Aorta (tissue), 5 donors: ENCODE measurements around the gene GJB6. TPM values are rescaled to one million over a fixed set of nuclear protein-coding genes. Genes with fewer than 3 reads are reported as not detected.
A peak's percentile ranks its signal among the peaks of the same experiment; 100 is the strongest.

ENCODE experiments used
- ATAC-seq: fragments of 200-7000 bp; cut with Tn5 transposase; one replicate; pipeline ENCODE4 v1.9.1; 2022; ENCODE audit warnings: moderate library complexity; ENCODE audit not compliant: low FRiP score
- DNase-seq, 2 donors: peaks; one replicate each; pipeline ENCODE4 v3.0.0-alpha.2; 2020
- H3K27ac ChIP-seq, 2 donors: one replicate each; pipeline ENCODE4 v1.5.1; 2013; ENCODE audit warnings: low read length in 2 of 2, mild to moderate bottlenecking in 2 of 2, moderate library complexity in 2 of 2, control low read depth in 1 of 2, inconsistent platforms in 1 of 2, low read depth in 1 of 2
- H3K27me3 ChIP-seq, 2 donors: one replicate each; pipeline ENCODE4 v1.6.1; 2013; ENCODE audit warnings: control low read depth in 1 of 2, low read length in 1 of 2, mild to moderate bottlenecking in 1 of 2, moderate library complexity in 1 of 2; ENCODE audit not compliant: insufficient read depth in 2 of 2, control insufficient read depth in 1 of 2
- H3K36me3 ChIP-seq, 2 donors: one replicate each; pipeline ENCODE4 v1.6.1; 2013; ENCODE audit warnings: control low read depth in 1 of 2, low read length in 1 of 2, mild to moderate bottlenecking in 1 of 2; ENCODE audit not compliant: insufficient read depth in 2 of 2, control insufficient read depth in 1 of 2
- H3K4me1 ChIP-seq, 2 donors: one replicate each; pipeline ENCODE4 v1.6.1; 2013; ENCODE audit warnings: low read length in 2 of 2, control low read depth in 1 of 2, mild to moderate bottlenecking in 1 of 2, moderate library complexity in 1 of 2; ENCODE audit not compliant: insufficient read depth in 2 of 2, control insufficient read depth in 1 of 2
- H3K4me3 ChIP-seq, 2 donors: one replicate each; pipeline ENCODE4 v1.5.1; 2013; ENCODE audit warnings: low read length in 2 of 2, control low read depth in 1 of 2, mild to moderate bottlenecking in 1 of 2
- H3K9me3 ChIP-seq: one replicate; pipeline ENCODE4 v1.6.1; 2013; ENCODE audit warnings: mild to moderate bottlenecking, low read length; ENCODE audit not compliant: control insufficient read depth
- WGBS, 2 donors: extraction: QIAGEN DNeasy Blood & Tissue Kit; methylation state at CpG; one replicate each; pipeline ENCODE4 v1.1.7; 2013; 5-methylcytosine and 5-hydroxymethylcytosine counted together
- intact Hi-C, 2 donors: fragments of 100-400 bp; cut with DNase I; formaldehyde crosslinking; loops; one replicate each; pipeline versions ENCODE4 v1.14.2 to v1.15.0; 2022
- polyA plus RNA-seq, 2 donors: library from polyadenylated mRNA; stranded (reverse); fragments of 200-250 nt; gene quantifications; one replicate each; pipeline ENCODE4 v1.2.3, GENCODE V29; 2013
- total RNA-seq, 2 donors: library from RNA; stranded (reverse); fragmentation: NEBNext Ultra II Directional; extraction: Animal tissue kit (Norgen Biotek cat#: 25700); gene quantifications; one replicate each; pipeline ENCODE4 v1.2.1, GENCODE V29; 2021
- donor health status: healthy with polysubstance abuse.
- donor health status: Bipolar disorder and iron deficiency.
- donor health status: DM: no; HTN: no; CAD: no.
- donor health status: DM: no; HTN: no; CAD: no.
- donor health status: DM: yes; HTN: yes; CAD: no.

The GJB6 gene
- total and polyA plus RNA-seq, 4 donors: 0.25 TPM; not detected in 3

GRCh38 chr13:20192836-20193161 is 39.3 kb downstream of the GJB6 start, which contains the start of gene GJB2:
Gene GJB2 (minus strand): TSS chr13:20192938. CDS start chr13:20189581, 3,357 bp downstream.
- 0 to 1% methylated on average over 4 to 39 of the region's 39 CpGs for WGBS, 2 donors
- Histone ChIP-seq H3K4me1 (no peaks in the 10 kb centered on the region), H3K36me3 (no peaks in the 10 kb centered on the region), H3K9me3 (no peaks in the 10 kb centered on the region), H3K27me3 (peaks cover 0 to 2% of the 10 kb centered on the region in 2 donors), H3K4me3 (peak within 1 kb of the TSS; percentile 23 to 28), H3K27ac (no peak within 1 kb of the TSS)
- DNase-seq: no peak
- ATAC-seq: no peak
- intact Hi-C loops: no loop called here

GRCh38 chr13:20192158-20192835 is 39.8 kb downstream of the GJB6 start:
- Histone ChIP-seq H3K9me3 (no peaks in the 10 kb centered on the region), H3K27ac (no peak overlapping the region), H3K4me1 (no peaks in the 10 kb centered on the region), H3K36me3 (no peaks in the 10 kb centered on the region), H3K27me3 (peaks cover 0 to 2% of the 10 kb centered on the region in 2 donors), H3K4me3 (peak overlapping the region; percentile 23 to 28)
- 2% methylated on average over 57 to 73 of the region's 73 CpGs for WGBS, 2 donors
- ATAC-seq (no peak), DNase-seq (no peak)
- intact Hi-C loops: no loop called here

- no peaks in the 10 kb centered on the region for H3K36me3 ChIP-seq
- DNase-seq: no peak
- peak overlapping the region in 1 of 2 donors; percentile 28 for H3K4me3 ChIP-seq
- WGBS, 2 donors: 64 to 68% methylated on average over 24 of the region's 24 CpGs
- intact Hi-C loops: no loop called here
- no peaks in the 10 kb centered on the region for H3K4me1 ChIP-seq
- H3K27ac ChIP-seq: no peak overlapping the region
- peak; percentile 36 for ATAC-seq
- H3K27me3 ChIP-seq: peaks cover 0 to 2% of the 10 kb centered on the region in 2 donors
- H3K9me3 ChIP-seq: no peaks in the 10 kb centered on the region
These were observed 40.6 kb downstream of the GJB6 start for GRCh38 chr13:20191311-20192157.

GRCh38 chr13:20190481-20191310 is 41.4 kb downstream of the GJB6 start:
- Histone ChIP-seq H3K9me3 (no peaks in the 10 kb centered on the region), H3K36me3 (no peaks in the 10 kb centered on the region), H3K4me1 (no peaks in the 10 kb centered on the region), H3K4me3 (no peak overlapping the region), H3K27ac (no peak overlapping the region), H3K27me3 (peaks cover 0 to 2% of the 10 kb centered on the region in 2 donors)
- ATAC-seq (no peak), DNase-seq (no peak)
- 94 to 96% methylated on average over 16 of the region's 16 CpGs for WGBS, 2 donors
- intact Hi-C loops: no loop called here

- Histone ChIP-seq H3K9me3 (no peaks in the 10 kb centered on the region), H3K27ac (no peak overlapping the region), H3K4me3 (no peak overlapping the region), H3K36me3 (no peaks in the 10 kb centered on the region), H3K4me1 (no peaks in the 10 kb centered on the region), H3K27me3 (peaks cover 0 to 2% of the 10 kb centered on the region in 2 donors)
- WGBS, 2 donors: 88 to 90% methylated on average over 5 of the region's 5 CpGs
- no peak for ATAC-seq
- intact Hi-C loops: no loop called here
- no peak for DNase-seq
These were observed 42.0 kb downstream of the GJB6 start for GRCh38 chr13:20190076-20190475.

- no peak overlapping the region for H3K4me3 ChIP-seq
- peak in 1 of 2 donors; percentile 62 for DNase-seq
- 88 to 92% methylated on average over 28 of the region's 28 CpGs for WGBS, 2 donors
- H3K4me1 ChIP-seq: no peaks in the 10 kb centered on the region
- intact Hi-C loops: loop anchor here in 1 of 2 donors (5.0 kb wide), 1 partner anchor 723 kb away; no protein-coding TSS in a partner anchor
- ATAC-seq: no peak
- peaks cover 0 to 2% of the 10 kb centered on the region in 2 donors for H3K27me3 ChIP-seq
- no peaks in the 10 kb centered on the region for H3K36me3 ChIP-seq
- H3K9me3 ChIP-seq: no peaks in the 10 kb centered on the region
- no peak overlapping the region for H3K27ac ChIP-seq
These were observed 43.2 kb downstream of the GJB6 start for GRCh38 chr13:20188667-20189553.

GRCh38 chr13:20186771-20187170 is 45.3 kb downstream of the GJB6 start:
- H3K27ac ChIP-seq: no peak overlapping the region
- WGBS, 2 donors: 75% methylated on average over 6 of the region's 6 CpGs
- no peaks in the 10 kb centered on the region for H3K9me3 ChIP-seq
- DNase-seq (no peak), ATAC-seq (no peak)
- intact Hi-C loops: loop anchor here in 1 of 2 donors (5.0 kb wide), 1 partner anchor 726 kb away; no protein-coding TSS in a partner anchor
- no peaks in the 10 kb centered on the region for H3K36me3 ChIP-seq
- H3K4me1 ChIP-seq: no peaks in the 10 kb centered on the region
- peaks cover 0 to 2% of the 10 kb centered on the region in 2 donors for H3K27me3 ChIP-seq
- H3K4me3 ChIP-seq: no peak overlapping the region
